ENCODE data around the gene DMRTB1.

Gene DMRTB1

GRCh38 chr1:53495633-53496345 is 36.6 kb downstream of the DMRTB1 start:
- DNase-seq: no peak

- DNase-seq: no peak
Measured at GRCh38 chr1:53498555-53499131, 39.4 kb downstream of the DMRTB1 start.

GRCh38 chr1:53499257-53500203 is 40.3 kb downstream of the DMRTB1 start:
- no peak for DNase-seq

- no peak for DNase-seq
Measured at GRCh38 chr1:53500204-53501064, 41.2 kb downstream of the DMRTB1 start.

- DNase-seq: no peak
Measured at GRCh38 chr1:53501065-53502005, 42.1 kb downstream of the DMRTB1 start.

- no peak for DNase-seq
Measured at GRCh38 chr1:53502641-53503432, 43.6 kb downstream of the DMRTB1 start.

- DNase-seq: no peak
Measured at GRCh38 chr1:53503433-53504217, 44.4 kb downstream of the DMRTB1 start.

GRCh38 chr1:53504901-53505300 is 45.7 kb downstream of the DMRTB1 start:
- DNase-seq: no peak

GRCh38 chr1:53505401-53505800 is 46.2 kb downstream of the DMRTB1 start:
- no peak for DNase-seq

- no peak for DNase-seq
Measured at GRCh38 chr1:53505891-53506290, 46.7 kb downstream of the DMRTB1 start.

GRCh38 chr1:53506355-53507050 is 47.3 kb downstream of the DMRTB1 start:
- DNase-seq: no peak

GRCh38 chr1:53507116-53507820 is 48.1 kb downstream of the DMRTB1 start:
- no peak for DNase-seq

GRCh38 chr1:53508056-53508990 is 49.1 kb downstream of the DMRTB1 start:
- DNase-seq: no peak

- no peak for DNase-seq
Measured at GRCh38 chr1:53508991-53509666, 49.9 kb downstream of the DMRTB1 start.

- no peak for DNase-seq
Measured at GRCh38 chr1:53509775-53510174, 50.6 kb downstream of the DMRTB1 start.

- DNase-seq: no peak
Measured at GRCh38 chr1:53510215-53510614, 51.0 kb downstream of the DMRTB1 start.

Data from activated CD4-positive, alpha-beta T cell treated with anti-CD3 and anti-CD28 coated beads, Interleukin-2, amount 50 U/mL, for 16 hours (primary cell).